K562 (cell line): Measurements from ENCODE around the gene LPCAT2. TPM values are rescaled to one million over a fixed set of nuclear protein-coding genes. Genes with fewer than 3 reads are reported as not detected.

Source experiments
- ATAC-seq: fragments of 200-7000 bp; cut with Tn5 transposase; 3 replicates; pipeline ENCODE4 v1.9.1; 2020; ENCODE audit warnings: moderate library complexity
- BruUV-seq: library from RNA; stranded (reverse); fragments of 400-500 nt; replicated peaks from 2 replicates; lab custom pipeline; 2021; lab: Mats Ljungman, UMichigan
- CTCF ChIA-PET: fragments of 300-600 bp; formaldehyde crosslinking; extraction: SDS; loops from one replicate; lab custom pipeline; 2021; ENCODE audit warnings: low intra/inter-chr PET ratio; lab: Yijun Ruan, JAX
- POLR2A ChIA-PET: fragments of 300-600, 350-650 bp; sonication (Branson Sonifier 250); formaldehyde crosslinking; extraction: SDS; loops from one replicate; lab custom pipeline; 2021; ENCODE audit warnings: antibody characterized with exemption, inconsistent platforms; lab: Yijun Ruan, JAX
- DNase-seq, 4 experiments: peaks; one replicate each; pipeline versions ENCODE4 v3.0.0 to v3.0.0-alpha.2; 2011 to 2018; ENCODE audit warnings: low spot score in 3 of 4, mixed read lengths in 3 of 4; ENCODE audit errors: extremely low read depth in 1 of 4
- FAIRE-seq: peaks from 2 replicates; lab custom pipeline; 2011; peaks lifted over from hg19 to GRCh38; lab: Jason Lieb, UNC
- H2AFZ ChIP-seq: 2 replicates; pipeline ENCODE4 v1.6.0; 2011; ENCODE audit warnings: low read depth, low read length, control low read depth, inconsistent platforms
- H3K27ac ChIP-seq: fragments of 200-600 bp; 3 replicates; pipeline ENCODE4 v1.8.0; 2011; ENCODE audit warnings: low read depth, mild to moderate bottlenecking, control low read depth, inconsistent platforms, low read length, moderate library complexity, mixed read lengths; ENCODE audit errors: extremely low read depth
- H3K27me3 ChIP-seq, 2 experiments: fragments of 300-600 bp in 1 of 2; 2 replicates in 1 of 2; 3 replicates in 1 of 2; pipeline versions ENCODE4 v1.6.0 to v1.8.0; 2011; ENCODE audit warnings: inconsistent platforms in 2 of 2, low read length in 2 of 2, mild to moderate bottlenecking in 1 of 2, mixed read lengths in 1 of 2, moderate library complexity in 1 of 2; ENCODE audit not compliant: control insufficient read depth in 2 of 2, insufficient read depth in 2 of 2
- H3K36me3 ChIP-seq: fragments of 300-600 bp; 3 replicates; pipeline ENCODE4 v1.8.0; 2011; ENCODE audit warnings: mild to moderate bottlenecking, low read length, inconsistent platforms; ENCODE audit not compliant: control insufficient read depth, insufficient read depth
- H3K4me1 ChIP-seq, 2 experiments: fragments of 200-600 bp in 1 of 2; replicated peaks in 1 of 2; 2 replicates in 1 of 2; 3 replicates in 1 of 2; pipeline versions ENCODE4 v1.5.1 to v1.8.0; 2011; ENCODE audit warnings: inconsistent platforms in 2 of 2, low read length in 2 of 2, mild to moderate bottlenecking in 1 of 2, mixed read lengths in 1 of 2, moderate library complexity in 1 of 2; ENCODE audit not compliant: control insufficient read depth in 2 of 2, insufficient read depth in 2 of 2
- H3K4me2 ChIP-seq: 2 replicates; pipeline ENCODE4 v1.6.1; 2011; ENCODE audit warnings: low read length, control low read depth, inconsistent platforms, mixed read lengths; ENCODE audit not compliant: insufficient read depth
- H3K4me3 ChIP-seq: fragments of 200-600 bp; sonication (generic), shearing (Covaris generic); 2 replicates; pipeline ENCODE4 v1.5.1; 2016; ENCODE audit warnings: control low read depth, inconsistent platforms
- H3K79me2 ChIP-seq: fragments of 200-600 bp; 3 replicates; pipeline ENCODE4 v1.8.0; 2011; ENCODE audit warnings: low read length, inconsistent platforms; ENCODE audit not compliant: control insufficient read depth, insufficient read depth
- H3K9ac ChIP-seq, 2 experiments: 2 replicates each; pipeline versions ENCODE4 v1.6.0 to v1.6.1; 2011; ENCODE audit warnings: low read depth in 2 of 2, low read length in 2 of 2, control low read depth in 1 of 2, inconsistent platforms in 1 of 2, mild to moderate bottlenecking in 1 of 2, mixed read lengths in 1 of 2; ENCODE audit not compliant: insufficient read depth in 1 of 2
- H3K9me1 ChIP-seq: one replicate; pipeline ENCODE4 v1.6.0; 2011; ENCODE audit warnings: inconsistent platforms, mild to moderate bottlenecking, low read length, moderate library complexity; ENCODE audit not compliant: control insufficient read depth, insufficient read depth
- H3K9me3 ChIP-seq: replicated peaks from 2 replicates; pipeline ENCODE4 v1.5.1; 2011; ENCODE audit warnings: low read depth, low read length, inconsistent platforms; ENCODE audit not compliant: control insufficient read depth, insufficient read depth
- H4K20me1 ChIP-seq: replicated peaks from 2 replicates; pipeline ENCODE4 v1.6.1; 2011; ENCODE audit warnings: low read length, inconsistent platforms, mixed read lengths; ENCODE audit not compliant: control insufficient read depth, insufficient read depth
- CCNT2 ChIP-seq: IDR thresholded peaks from 2 replicates; pipeline ENCODE4 v1.6.1; 2011; ENCODE audit warnings: borderline replicate concordance, low read depth, mild to moderate bottlenecking, moderate library complexity, mixed read lengths, low read length; ENCODE audit not compliant: insufficient read length; ENCODE audit errors: extremely low read depth
- EP300 ChIP-seq: IDR thresholded peaks from 2 replicates; pipeline ENCODE4 v1.6.1; 2012; ENCODE audit warnings: low read length, improper control_type of control experiment
- MEIS2 ChIP-seq: fragments of 450-650 bp; IDR thresholded peaks from 2 replicates; pipeline ENCODE4 v1.6.1; 2014; ENCODE audit warnings: mild to moderate bottlenecking; ENCODE audit not compliant: partially characterized antibody
- SPI1 ChIP-seq: IDR thresholded peaks from 2 replicates; pipeline ENCODE4 v1.6.1; 2011; ENCODE audit warnings: low read depth, low read length, control low read depth, borderline replicate concordance
- TFAP4 ChIP-seq: sonication (generic); formaldehyde crosslinking; IDR thresholded peaks from 2 replicates; pipeline ENCODE4 v1.8.0; 2022; ENCODE audit warnings: missing genetic modification reagents, mild to moderate bottlenecking, moderate library complexity, borderline replicate concordance
- ZFP1 ChIP-seq: fragments of 450-650 bp; formaldehyde crosslinking; IDR thresholded peaks from 2 replicates; pipeline ENCODE4 v1.4.0; 2020; ENCODE audit warnings: mild to moderate bottlenecking, mixed read lengths
- WGBS: fragments of 100-300 bp; shearing (Covaris generic); methylation state at CpG from one replicate; pipeline ENCODE4 v1.1.6; 2016; ENCODE audit warnings: low coverage, mixed read lengths; ENCODE audit not compliant: insufficient coverage; ENCODE audit errors: missing lambda C conversion rate; 5-methylcytosine and 5-hydroxymethylcytosine counted together
- in situ Hi-C: fragments of 300-500 bp; cut with MboI; formaldehyde crosslinking; loops from 4 replicates; pipeline ENCODE4 v1.15.0; 2018; ENCODE audit warnings: inconsistent platforms, mixed read lengths
- intact Hi-C: fragments of 100-400 bp; cut with micrococcal nuclease; formaldehyde crosslinking; loops from 2 replicates; pipeline ENCODE4 v1.14.2; 2022
- polyA plus RNA-seq, 8 experiments: library from polyadenylated mRNA; depleted of rRNA in 4 of 8; stranded (reverse) in 5 of 8; unstranded in 3 of 8; fragments of >200 nt; fragmentation: Nextera tagmentation in 2 of 8; fragmentation: Illumina TruSeq in 1 of 8; extraction: Ambion mirVana in 2 of 8; extraction: Trizol in 1 of 8; gene quantifications; 2 replicates each; pipeline versions ENCODE4 v1.2.1 to v1.2.3, GENCODE V29; 2011 to 2014; ENCODE audit warnings: inconsistent platforms in 1 of 8, missing spikeins in 1 of 8
- total RNA-seq, 7 experiments: library from RNA; depleted of rRNA in 6 of 7; stranded (reverse); fragments of >200 nt in 6 of 7; fragmentation: Illumina TruSeq in 2 of 7; extraction: Trizol in 2 of 7; gene quantifications; 2 replicates each; pipeline versions ENCODE4 v1.2.1 to v1.2.3, GENCODE V29; 2011 to 2021; ENCODE audit warnings: low replicate concordance in 1 of 7

Gene LPCAT2
- total and polyA plus RNA-seq, 9 of the 15 experiments (the other 6 are each of a cell fraction or from before 2014, with no cell fraction given): 2.9 to 15.0 (median 7.3) TPM

DNA sequence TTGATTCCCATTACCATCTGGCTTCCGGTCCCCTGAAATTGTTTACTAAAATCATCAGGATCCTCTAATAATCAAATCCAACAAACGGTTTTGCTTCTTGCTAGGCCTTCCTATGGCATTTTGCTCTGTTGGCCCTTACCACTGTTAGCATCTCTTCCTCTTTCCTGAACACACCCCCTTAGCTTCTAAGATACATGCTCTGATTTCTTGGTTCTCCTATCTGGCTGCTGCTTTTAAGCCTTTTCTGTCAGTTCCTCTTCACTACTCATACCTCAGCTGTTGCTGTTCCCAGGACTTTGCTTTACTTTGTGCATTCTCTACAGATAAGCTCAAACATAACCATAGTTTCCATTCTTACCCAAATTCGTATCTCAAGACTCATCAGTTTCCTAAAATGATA, 69.0 kb downstream of the LPCAT2 start:
- Histone ChIP-seq H3K4me1 (0 out of 5 replicates have a peak, but pooled peaks cover 0 to 5% of the 10 kb centered on the region in 2 experiments), H3K9me3 (no peaks in the 10 kb centered on the region)
- no peak for DNase-seq
- no peak for TF ChIP-seq EP300
- TF ChIP-seq SPI1: peak; percentile 9; the same call in 1 of the 2 replicates
- TF ChIP-seq ZFP1 (CRISPR knock-in tag): no peak
- no peak for TF ChIP-seq MEIS2
- no peak for TF ChIP-seq TFAP4 (CRISPR knock-in tag)
- TF ChIP-seq CCNT2: no peak
- TF ChIP-seq, all 486 proteins: peak for 1
- H3K9ac ChIP-seq: no peak overlapping the region
- ATAC-seq (no peak), FAIRE-seq (no peak)
- H3K9me1 ChIP-seq: no peaks in the 10 kb centered on the region
- H3K27ac ChIP-seq: no peak overlapping the region
- no peak overlapping the region for H3K4me2 ChIP-seq
- 0 out of 3 replicates have a peak, but pooled peaks cover 4% of the 10 kb centered on the region for H3K36me3 ChIP-seq
- ChIA-PET CTCF (no interaction called here), POLR2A (interaction anchor here (0.9 kb wide), 1 partner anchor 11 kb away, joined by 3 read pairs; the partner anchor contains the start of gene CAPNS2)
- BruUV-seq: no TSS peak
- intact Hi-C loops: no loop called here
- in situ Hi-C loops: no loop called here
- H3K4me3 ChIP-seq: no peak overlapping the region
- WGBS: 24% methylated on average over 3 of the region's 3 CpGs
- no peaks in the 10 kb centered on the region for H3K79me2 ChIP-seq
- H2AFZ ChIP-seq: no peak overlapping the region
- no peaks in the 10 kb centered on the region for H4K20me1 ChIP-seq
- no peaks in the 10 kb centered on the region for H3K27me3 ChIP-seq
